Measurements from ENCODE around the gene ARHGAP40.

Gene ARHGAP40

GRCh38 chr20:38602185-38602581 lies 574 bp downstream of the ARHGAP40 start:
- TF ChIP-seq SIN3A (IDR thresholded peaks at IDR 0.05; ENCODE audit: borderline replicate concordance, insufficient read depth, low read length) = no peak
- no peak for TF ChIP-seq FOXP2 (optimal IDR thresholded peaks at IDR 0.05; ENCODE audit: borderline replicate concordance, extremely low read depth, extremely low read length, insufficient read depth)
- TF ChIP-seq TAF1 (IDR thresholded peaks at IDR 0.05; ENCODE audit: borderline replicate concordance, insufficient read depth, low read length) = no peak
- no peak for TF ChIP-seq POLR2AphosphoS5 (IDR thresholded peaks at IDR 0.05; ENCODE audit: low read depth, low read length)
- TF ChIP-seq REST (IDR thresholded peaks at IDR 0.05; ENCODE audit: insufficient read depth in 1 of 2, low read depth in 2 of 2, low read length in 2 of 2) = no peak

GRCh38 chr20:38603286-38603685 lies 1.7 kb downstream of the ARHGAP40 start:
- TF ChIP-seq POLR2AphosphoS5 (IDR thresholded peaks at IDR 0.05; ENCODE audit: low read depth, low read length) (no peak), TAF1 (IDR thresholded peaks at IDR 0.05; ENCODE audit: borderline replicate concordance, insufficient read depth, low read length) (no peak), FOXP2 (optimal IDR thresholded peaks at IDR 0.05; ENCODE audit: borderline replicate concordance, extremely low read depth, extremely low read length, insufficient read depth) (no peak), REST (IDR thresholded peaks at IDR 0.05; ENCODE audit: insufficient read depth in 1 of 2, low read depth in 2 of 2, low read length in 2 of 2) (no peak), SIN3A (IDR thresholded peaks at IDR 0.05; ENCODE audit: borderline replicate concordance, insufficient read depth, low read length) (no peak)

GRCh38 chr20:38604873-38605303 lies 3.3 kb downstream of the ARHGAP40 start:
- TF ChIP-seq FOXP2 (optimal IDR thresholded peaks at IDR 0.05; ENCODE audit: borderline replicate concordance, extremely low read depth, extremely low read length, insufficient read depth) = no peak
- no peak for TF ChIP-seq POLR2AphosphoS5 (IDR thresholded peaks at IDR 0.05; ENCODE audit: low read depth, low read length)
- TF ChIP-seq SIN3A (IDR thresholded peaks at IDR 0.05; ENCODE audit: borderline replicate concordance, insufficient read depth, low read length) = no peak
- TF ChIP-seq TAF1 (IDR thresholded peaks at IDR 0.05; ENCODE audit: borderline replicate concordance, insufficient read depth, low read length) = no peak
- TF ChIP-seq REST (IDR thresholded peaks at IDR 0.05; ENCODE audit: insufficient read depth in 1 of 2, low read depth in 2 of 2, low read length in 2 of 2) = no peak

- TF ChIP-seq SIN3A (IDR thresholded peaks at IDR 0.05; ENCODE audit: borderline replicate concordance, insufficient read depth, low read length) (no peak), POLR2AphosphoS5 (IDR thresholded peaks at IDR 0.05; ENCODE audit: low read depth, low read length) (no peak), FOXP2 (optimal IDR thresholded peaks at IDR 0.05; ENCODE audit: borderline replicate concordance, extremely low read depth, extremely low read length, insufficient read depth) (no peak), REST (IDR thresholded peaks at IDR 0.05; ENCODE audit: insufficient read depth in 1 of 2, low read depth in 2 of 2, low read length in 2 of 2) (no peak), TAF1 (IDR thresholded peaks at IDR 0.05; ENCODE audit: borderline replicate concordance, insufficient read depth, low read length) (no peak)
These were observed 5.7 kb downstream of the ARHGAP40 start for GRCh38 chr20:38607351-38607750.

- TF ChIP-seq REST (IDR thresholded peaks at IDR 0.05; ENCODE audit: insufficient read depth in 1 of 2, low read depth in 2 of 2, low read length in 2 of 2) (no peak), FOXP2 (optimal IDR thresholded peaks at IDR 0.05; ENCODE audit: borderline replicate concordance, extremely low read depth, extremely low read length, insufficient read depth) (no peak), TAF1 (IDR thresholded peaks at IDR 0.05; ENCODE audit: borderline replicate concordance, insufficient read depth, low read length) (no peak), POLR2AphosphoS5 (IDR thresholded peaks at IDR 0.05; ENCODE audit: low read depth, low read length) (no peak), SIN3A (IDR thresholded peaks at IDR 0.05; ENCODE audit: borderline replicate concordance, insufficient read depth, low read length) (no peak)
These were observed 6.6 kb downstream of the ARHGAP40 start for GRCh38 chr20:38608188-38608587.
